SK-N-SH (cell line): ENCODE results near the gene CCDC171. TPM values are rescaled to one million over a fixed set of nuclear protein-coding genes. Genes with fewer than 3 reads are reported as not detected.

ENCODE experiments used
- CTCF ChIA-PET: fragments of 300-600, 350-600 bp; formaldehyde crosslinking; extraction: SDS; loops from one replicate; lab custom pipeline; 2021; lab: Yijun Ruan, JAX
- POLR2A ChIA-PET: fragments of 350-600 bp; sonication (Branson Sonifier 250); formaldehyde crosslinking; extraction: SDS; loops from one replicate; lab custom pipeline; 2020; ENCODE audit warnings: antibody characterized with exemption, inconsistent platforms; lab: Yijun Ruan, JAX
- DNase-seq: peaks from one replicate; pipeline ENCODE4 v3.0.0; 2012
- H2AFZ ChIP-seq: fragments of 200-600 bp; sonication (generic); 2 replicates; pipeline ENCODE4 v1.8.1; 2016; ENCODE audit warnings: antibody characterized with exemption, mild to moderate bottlenecking, low read depth
- H3F3A ChIP-seq: fragments of 200-600 bp; sonication (generic); replicated peaks from 2 replicates; pipeline ENCODE3; 2016; ENCODE audit warnings: antibody characterized with exemption, mild to moderate bottlenecking; ENCODE audit not compliant: insufficient read depth
- H3K27ac ChIP-seq, 2 experiments: fragments of 200-500 bp in 1 of 2; fragments of 200-600 bp in 1 of 2; sonication (Bioruptor generic) in 1 of 2; sonication (generic), shearing (Covaris generic) in 1 of 2; 2 replicates each; pipeline versions ENCODE4 v1.5.1 to v1.6.1; 2014 to 2016; ENCODE audit warnings: low read depth in 2 of 2, inconsistent platforms in 1 of 2, low read length in 1 of 2, mild to moderate bottlenecking in 1 of 2, mixed read lengths in 1 of 2
- H3K27me3 ChIP-seq: fragments of 200-600 bp; sonication (generic), shearing (Covaris generic); 2 replicates; pipeline ENCODE4 v1.6.1; 2016; ENCODE audit warnings: mixed run types; ENCODE audit not compliant: insufficient read depth
- H3K36me3 ChIP-seq, 2 experiments: fragments of 200-500 bp in 1 of 2; fragments of 200-600 bp in 1 of 2; sonication (Bioruptor generic) in 1 of 2; sonication (generic) in 1 of 2; replicated peaks in 1 of 2; 2 replicates each; pipeline versions ENCODE3 to v1.5.1; 2014 to 2016; ENCODE audit warnings: low read length in 1 of 2, mild to moderate bottlenecking in 1 of 2; ENCODE audit not compliant: insufficient read depth in 2 of 2, control insufficient read depth in 1 of 2
- H3K4me1 ChIP-seq, 2 experiments: fragments of 200-500 bp in 1 of 2; fragments of 200-600 bp in 1 of 2; sonication (Bioruptor generic) in 1 of 2; sonication (generic), shearing (Covaris generic) in 1 of 2; 2 replicates each; pipeline versions ENCODE4 v1.5.1 to v1.6.1; 2014 to 2016; ENCODE audit warnings: low read depth in 1 of 2, low read length in 1 of 2, mixed run types in 1 of 2; ENCODE audit not compliant: insufficient read depth in 2 of 2, control insufficient read depth in 1 of 2
- H3K4me2 ChIP-seq: fragments of 200-600 bp; sonication (generic), shearing (Covaris generic); 2 replicates; pipeline ENCODE4 v1.6.1; 2017; ENCODE audit warnings: mixed run types
- H3K4me3 ChIP-seq, 2 experiments: fragments of 200-500 bp in 1 of 2; fragments of 200-600 bp in 1 of 2; sonication (Bioruptor generic) in 1 of 2; sonication (generic), shearing (Covaris generic) in 1 of 2; 2 replicates each; pipeline versions ENCODE4 v1.5.1 to v1.8.1; 2014 to 2016; ENCODE audit warnings: low read depth in 2 of 2, inconsistent platforms in 1 of 2, low read length in 1 of 2, mild to moderate bottlenecking in 1 of 2, mixed read lengths in 1 of 2, moderate library complexity in 1 of 2
- H3K79me2 ChIP-seq: fragments of 200-600 bp; sonication (generic); 2 replicates; pipeline ENCODE4 v1.8.1; 2017; ENCODE audit warnings: mild to moderate bottlenecking; ENCODE audit not compliant: insufficient read depth
- H3K9ac ChIP-seq: fragments of 200-600 bp; sonication (generic); 2 replicates; pipeline ENCODE4 v1.6.1; 2017; ENCODE audit warnings: mixed run types
- H3K9me2 ChIP-seq: fragments of 200-600 bp; sonication (generic); 2 replicates; pipeline ENCODE4 v1.6.1; 2017; ENCODE audit warnings: mixed run types
- H3K9me3 ChIP-seq: fragments of 200-600 bp; sonication (generic); 2 replicates; pipeline ENCODE4 v1.6.1; 2017; ENCODE audit warnings: mixed run types, mild to moderate bottlenecking, moderate library complexity
- H4K20me1 ChIP-seq: fragments of 200-600 bp; sonication (generic); 2 replicates; pipeline ENCODE4 v1.6.1; 2017; ENCODE audit warnings: mild to moderate bottlenecking, mixed run types; ENCODE audit not compliant: insufficient read depth
- CHD2 ChIP-seq: fragments of 150-350 bp; IDR thresholded peaks from 2 replicates; pipeline ENCODE4 v1.6.1; 2018; ENCODE audit warnings: low read length; ENCODE audit not compliant: partially characterized antibody
- ELF1 ChIP-seq: IDR thresholded peaks from 2 replicates; pipeline ENCODE4 v1.4.0; 2012
- EZH2phosphoT487 ChIP-seq: fragments of 200-600 bp; sonication (generic); IDR thresholded peaks from 2 replicates; pipeline ENCODE4 v1.6.1; 2017; ENCODE audit warnings: low read depth, mixed run types, mild to moderate bottlenecking, antibody characterized with exemption, moderate library complexity, borderline replicate concordance
- FOXJ3 ChIP-seq: sonication (generic); formaldehyde crosslinking; IDR thresholded peaks from 2 replicates; pipeline ENCODE4 v1.5.1; 2020; ENCODE audit warnings: mild to moderate bottlenecking, missing genetic modification reagents
- FOXM1 ChIP-seq: IDR thresholded peaks from 2 replicates; pipeline ENCODE4 v1.4.0; 2012; ENCODE audit warnings: low read depth, mild to moderate bottlenecking
- GABPA ChIP-seq: IDR thresholded peaks from 2 replicates; pipeline ENCODE4 v1.4.0; 2012; ENCODE audit warnings: low read depth, mild to moderate bottlenecking
- GATA2 ChIP-seq: sonication (generic); formaldehyde crosslinking; IDR thresholded peaks from 2 replicates; pipeline ENCODE4 v1.5.0; 2020; ENCODE audit warnings: mild to moderate bottlenecking, missing genetic modification reagents
- MEF2A ChIP-seq: IDR thresholded peaks from 2 replicates; pipeline ENCODE4 v1.4.0; 2012; ENCODE audit warnings: low read depth, borderline replicate concordance
- MXI1 ChIP-seq: IDR thresholded peaks from 2 replicates; pipeline ENCODE4 v1.6.1; 2012; ENCODE audit warnings: mild to moderate bottlenecking, low read depth, low read length, improper control_type of control experiment
- RAD21 ChIP-seq: IDR thresholded peaks from 2 replicates; pipeline ENCODE4 v1.6.1; 2012; ENCODE audit warnings: mild to moderate bottlenecking, low read length
- RCOR1 ChIP-seq: fragments of 150-350 bp; IDR thresholded peaks from 2 replicates; pipeline ENCODE4 v1.6.1; 2017; ENCODE audit warnings: antibody characterized with exemption, low read length
- RFX5 ChIP-seq: IDR thresholded peaks from 2 replicates; pipeline ENCODE4 v1.6.1; 2012; ENCODE audit warnings: mild to moderate bottlenecking, improper control_type of control experiment, low read length
- RXRA ChIP-seq: IDR thresholded peaks from 2 replicates; pipeline ENCODE4 v1.4.0; 2012; ENCODE audit warnings: low read depth, mild to moderate bottlenecking, borderline replicate concordance
- SIN3A ChIP-seq: IDR thresholded peaks from 2 replicates; pipeline ENCODE4 v1.6.1; 2012; ENCODE audit warnings: low read depth, mild to moderate bottlenecking, low read length, moderate library complexity, borderline replicate concordance
- SMC3 ChIP-seq: IDR thresholded peaks from 2 replicates; pipeline ENCODE4 v1.6.1; 2012; ENCODE audit warnings: low read depth, low read length, improper control_type of control experiment
- TAF1 ChIP-seq: IDR thresholded peaks from 2 replicates; pipeline ENCODE4 v1.6.1; 2012; ENCODE audit warnings: low read depth, mild to moderate bottlenecking, low read length, moderate library complexity, borderline replicate concordance
- TCF12 ChIP-seq: IDR thresholded peaks from 2 replicates; pipeline ENCODE4 v1.4.0; 2012
- TEAD4 ChIP-seq: IDR thresholded peaks from 2 replicates; pipeline ENCODE4 v1.4.0; 2012; ENCODE audit warnings: mild to moderate bottlenecking, borderline replicate concordance; ENCODE audit not compliant: insufficient read depth
- USF1 ChIP-seq: IDR thresholded peaks from 2 replicates; pipeline ENCODE4 v1.4.0; 2012; ENCODE audit warnings: low read depth, borderline replicate concordance
- WGBS: methylation state at CpG from one replicate; pipeline ENCODE4 v1.1.6; 2017; ENCODE audit warnings: low lambda C conversion rate; 5-methylcytosine and 5-hydroxymethylcytosine counted together
- polyA plus RNA-seq, 3 experiments: library from polyadenylated mRNA; depleted of rRNA; stranded (reverse); fragments of >200 nt; gene quantifications; 2 replicates each; pipeline ENCODE4 v1.2.3, GENCODE V29; 2012
- TF ChIP-seq, protein P1 (sequence below): fragments of 150-350 bp; IDR thresholded peaks from 2 replicates; pipeline ENCODE4 v1.6.1; 2017; ENCODE audit warnings: antibody characterized with exemption, low read length, low read depth, borderline replicate concordance

The CCDC171 gene
- polyA plus RNA-seq, 1 of the 3 experiments (the other 2 are of a cell fraction), result 0.54 TPM

DNA sequence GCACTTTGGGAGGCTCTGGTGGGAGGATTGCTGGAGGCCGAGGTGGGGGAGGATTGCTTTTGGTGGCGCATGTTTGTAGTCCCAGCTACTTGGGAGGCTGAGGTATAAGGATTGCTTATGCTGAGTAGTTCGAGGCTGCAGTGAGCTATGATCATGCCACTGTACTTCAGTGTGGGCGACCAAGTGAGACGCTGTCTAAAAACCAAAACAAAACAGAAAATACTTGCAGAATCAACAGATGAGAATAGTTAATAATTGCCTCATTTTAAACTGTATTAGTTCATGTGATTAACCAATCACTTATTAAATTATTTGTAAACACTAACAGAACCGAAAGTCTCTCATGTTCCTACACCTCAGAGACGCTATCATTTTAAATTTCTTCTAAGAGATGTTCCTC lies 118.1 kb downstream of the CCDC171 start:
- 83% methylated on average over 7 of the region's 7 CpGs for WGBS
- no peaks in the 10 kb centered on the region for H3K79me2 ChIP-seq
- no peaks in the 10 kb centered on the region for H4K20me1 ChIP-seq
- H3K27ac ChIP-seq, result no peak overlapping the region
- H3K4me3 ChIP-seq, result no peak overlapping the region
- H2AFZ ChIP-seq, result no peak overlapping the region
- no peaks in the 10 kb centered on the region for H3K9me2 ChIP-seq
- no peaks in the 10 kb centered on the region for H3K27me3 ChIP-seq
- CTCF ChIA-PET, result no interaction called here
- POLR2A ChIA-PET, result no interaction called here
- no peaks in the 10 kb centered on the region for H3K4me1 ChIP-seq
- H3K4me2 ChIP-seq, result no peak overlapping the region
- no peak overlapping the region for H3K9ac ChIP-seq
- no peaks in the 10 kb centered on the region for H3K36me3 ChIP-seq
- H3F3A ChIP-seq, result no peaks in the 10 kb centered on the region
- H3K9me3 ChIP-seq, result no peaks in the 10 kb centered on the region
- no peak for DNase-seq
- TF ChIP-seq FOXJ3 (no peak), TEAD4 (no peak), ELF1 (no peak), TAF1 (no peak), EZH2phosphoT487 (no peak), SIN3A (no peak), GATA2 (CRISPR knock-in tag) (no peak), USF1 (no peak), RAD21 (no peak), MEF2A (no peak), MXI1 (no peak), FOXM1 (no peak), CHD2 (no peak)
- TF ChIP-seq, protein P1, sequence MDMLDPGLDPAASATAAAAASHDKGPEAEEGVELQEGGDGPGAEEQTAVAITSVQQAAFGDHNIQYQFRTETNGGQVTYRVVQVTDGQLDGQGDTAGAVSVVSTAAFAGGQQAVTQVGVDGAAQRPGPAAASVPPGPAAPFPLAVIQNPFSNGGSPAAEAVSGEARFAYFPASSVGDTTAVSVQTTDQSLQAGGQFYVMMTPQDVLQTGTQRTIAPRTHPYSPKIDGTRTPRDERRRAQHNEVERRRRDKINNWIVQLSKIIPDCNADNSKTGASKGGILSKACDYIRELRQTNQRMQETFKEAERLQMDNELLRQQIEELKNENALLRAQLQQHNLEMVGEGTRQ, result no peak

- peaks cover 0 to 4% of the 10 kb centered on the region in 2 experiments; a peak in 2 of 4 replicates for H3K4me1 ChIP-seq
- H3K9me2 ChIP-seq, result no peaks in the 10 kb centered on the region
- POLR2A ChIA-PET, result no interaction called here
- no peak overlapping the region for H3K4me2 ChIP-seq
- no peak overlapping the region for H3K9ac ChIP-seq
- no peak overlapping the region for H3K4me3 ChIP-seq
- no peaks in the 10 kb centered on the region for H4K20me1 ChIP-seq
- H2AFZ ChIP-seq, result no peak overlapping the region
- 0 out of 2 replicates have a peak, but pooled peaks cover 2% of the 10 kb centered on the region for H3K9me3 ChIP-seq
- peaks cover 11% of the 10 kb centered on the region for H3F3A ChIP-seq
- H3K79me2 ChIP-seq, result no peaks in the 10 kb centered on the region
- no peaks in the 10 kb centered on the region for H3K27me3 ChIP-seq
- no peak overlapping the region for H3K27ac ChIP-seq
- DNase-seq, result no peak
- CTCF ChIA-PET, result no interaction called here
- no peaks in the 10 kb centered on the region for H3K36me3 ChIP-seq
- TF ChIP-seq TCF12, result no peak
- no peak for TF ChIP-seq RAD21
- no peak for TF ChIP-seq MEF2A
- TF ChIP-seq SMC3, result no peak
- no peak for TF ChIP-seq GABPA
- no peak for TF ChIP-seq RFX5
- no peak for TF ChIP-seq RCOR1
- TF ChIP-seq RXRA, result no peak
Observed at GRCh38 chr9:15693701-15694100, 140.9 kb downstream of the CCDC171 start.
